Measurements from ENCODE around the gene FMN2.

DNA sequence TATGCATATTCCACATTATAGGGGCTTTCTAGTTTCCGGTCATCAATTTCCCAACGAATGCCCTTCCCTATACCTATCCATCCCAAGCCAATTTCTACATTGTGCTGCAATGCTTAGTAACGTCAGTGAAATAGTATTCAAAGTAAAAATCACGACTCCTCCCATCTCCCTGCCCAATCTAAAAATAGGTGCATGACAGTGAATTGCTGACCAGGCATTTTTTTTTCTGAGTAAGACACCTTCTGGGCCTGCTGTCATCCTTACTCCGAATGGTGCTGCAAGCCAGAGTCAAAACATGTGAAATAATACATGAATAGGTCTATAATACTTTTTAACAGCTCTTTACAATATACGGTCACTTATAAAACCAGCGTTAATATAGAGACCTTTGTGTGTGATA is 400.1 kb downstream of the FMN2 start:
- TF ChIP-seq, protein P1, sequence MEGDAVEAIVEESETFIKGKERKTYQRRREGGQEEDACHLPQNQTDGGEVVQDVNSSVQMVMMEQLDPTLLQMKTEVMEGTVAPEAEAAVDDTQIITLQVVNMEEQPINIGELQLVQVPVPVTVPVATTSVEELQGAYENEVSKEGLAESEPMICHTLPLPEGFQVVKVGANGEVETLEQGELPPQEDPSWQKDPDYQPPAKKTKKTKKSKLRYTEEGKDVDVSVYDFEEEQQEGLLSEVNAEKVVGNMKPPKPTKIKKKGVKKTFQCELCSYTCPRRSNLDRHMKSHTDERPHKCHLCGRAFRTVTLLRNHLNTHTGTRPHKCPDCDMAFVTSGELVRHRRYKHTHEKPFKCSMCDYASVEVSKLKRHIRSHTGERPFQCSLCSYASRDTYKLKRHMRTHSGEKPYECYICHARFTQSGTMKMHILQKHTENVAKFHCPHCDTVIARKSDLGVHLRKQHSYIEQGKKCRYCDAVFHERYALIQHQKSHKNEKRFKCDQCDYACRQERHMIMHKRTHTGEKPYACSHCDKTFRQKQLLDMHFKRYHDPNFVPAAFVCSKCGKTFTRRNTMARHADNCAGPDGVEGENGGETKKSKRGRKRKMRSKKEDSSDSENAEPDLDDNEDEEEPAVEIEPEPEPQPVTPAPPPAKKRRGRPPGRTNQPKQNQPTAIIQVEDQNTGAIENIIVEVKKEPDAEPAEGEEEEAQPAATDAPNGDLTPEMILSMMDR (IDR thresholded peaks at IDR 0.05; ENCODE audit: insufficient read depth, low read length, poor library complexity, severe bottlenecking) = no peak
- TF ChIP-seq EZH2phosphoT487 (conservative IDR thresholded peaks at IDR 0.05; ENCODE audit: low read length) = no peak

All from SU-DHL-6 (cell line).